ENCODE data around the gene GLG1.

DNA sequence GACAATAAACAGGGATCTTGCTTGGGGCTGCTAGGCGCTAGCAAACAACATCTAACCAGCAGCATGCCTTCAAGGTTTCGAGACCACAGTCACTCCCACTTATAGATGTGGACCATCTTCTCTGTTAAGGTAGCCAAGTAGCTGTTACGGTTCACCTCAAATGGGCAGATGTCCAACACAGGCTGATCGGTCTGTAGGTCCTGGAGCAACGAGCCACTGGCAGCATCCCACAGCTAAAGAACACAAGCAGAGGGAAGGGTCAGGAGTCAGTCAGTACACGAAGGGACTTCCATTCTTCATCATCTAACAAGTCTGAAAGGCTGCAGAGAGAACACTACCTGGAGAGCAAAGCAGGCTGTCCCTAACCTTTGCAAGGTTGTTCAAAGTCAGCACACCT, 16.9 kb upstream of the GLG1 start:
- TF ChIP-seq, protein P1, sequence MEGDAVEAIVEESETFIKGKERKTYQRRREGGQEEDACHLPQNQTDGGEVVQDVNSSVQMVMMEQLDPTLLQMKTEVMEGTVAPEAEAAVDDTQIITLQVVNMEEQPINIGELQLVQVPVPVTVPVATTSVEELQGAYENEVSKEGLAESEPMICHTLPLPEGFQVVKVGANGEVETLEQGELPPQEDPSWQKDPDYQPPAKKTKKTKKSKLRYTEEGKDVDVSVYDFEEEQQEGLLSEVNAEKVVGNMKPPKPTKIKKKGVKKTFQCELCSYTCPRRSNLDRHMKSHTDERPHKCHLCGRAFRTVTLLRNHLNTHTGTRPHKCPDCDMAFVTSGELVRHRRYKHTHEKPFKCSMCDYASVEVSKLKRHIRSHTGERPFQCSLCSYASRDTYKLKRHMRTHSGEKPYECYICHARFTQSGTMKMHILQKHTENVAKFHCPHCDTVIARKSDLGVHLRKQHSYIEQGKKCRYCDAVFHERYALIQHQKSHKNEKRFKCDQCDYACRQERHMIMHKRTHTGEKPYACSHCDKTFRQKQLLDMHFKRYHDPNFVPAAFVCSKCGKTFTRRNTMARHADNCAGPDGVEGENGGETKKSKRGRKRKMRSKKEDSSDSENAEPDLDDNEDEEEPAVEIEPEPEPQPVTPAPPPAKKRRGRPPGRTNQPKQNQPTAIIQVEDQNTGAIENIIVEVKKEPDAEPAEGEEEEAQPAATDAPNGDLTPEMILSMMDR (IDR thresholded peaks at IDR 0.05) = no peak
- TF ChIP-seq POLR2A (IDR thresholded peaks at IDR 0.05) = no peak

Measured in right lobe of liver (tissue), 4 donors.